ENCODE data around the gene HOOK2.

DNA sequence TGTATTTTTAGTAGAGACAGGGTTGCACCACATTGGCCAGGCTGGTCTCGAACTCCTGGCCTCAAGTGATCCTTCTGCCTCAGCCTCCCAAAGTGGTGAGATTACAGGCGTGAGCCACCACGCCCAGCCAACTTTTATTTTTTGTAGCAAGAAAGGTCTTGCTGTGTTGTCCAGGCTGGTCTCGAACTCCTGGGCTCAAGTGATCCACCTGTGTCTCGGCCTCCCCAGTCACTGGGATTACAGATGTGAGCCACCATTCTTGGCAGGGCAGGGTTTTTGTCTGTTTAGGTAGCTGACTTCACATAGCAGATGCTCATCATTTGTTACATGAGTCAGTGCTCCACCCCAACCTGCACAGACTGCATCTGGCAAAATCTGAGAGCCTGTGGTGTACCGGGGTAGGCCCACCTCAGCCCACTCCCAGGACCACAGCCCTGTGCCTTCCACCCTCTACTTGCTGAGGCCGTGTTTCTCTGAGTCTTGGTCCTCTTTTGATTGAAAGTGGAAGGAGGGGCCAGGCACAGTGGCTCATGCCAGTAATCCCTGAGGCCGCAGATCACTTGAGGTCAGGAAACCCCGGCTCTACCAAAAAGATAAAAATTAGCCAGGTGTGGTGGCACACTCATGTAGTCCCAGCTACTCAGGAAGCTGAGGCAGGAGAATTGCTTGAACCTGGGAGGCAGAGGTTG is 47.5 kb downstream of the HOOK2 start:
- TF ChIP-seq, protein P1, sequence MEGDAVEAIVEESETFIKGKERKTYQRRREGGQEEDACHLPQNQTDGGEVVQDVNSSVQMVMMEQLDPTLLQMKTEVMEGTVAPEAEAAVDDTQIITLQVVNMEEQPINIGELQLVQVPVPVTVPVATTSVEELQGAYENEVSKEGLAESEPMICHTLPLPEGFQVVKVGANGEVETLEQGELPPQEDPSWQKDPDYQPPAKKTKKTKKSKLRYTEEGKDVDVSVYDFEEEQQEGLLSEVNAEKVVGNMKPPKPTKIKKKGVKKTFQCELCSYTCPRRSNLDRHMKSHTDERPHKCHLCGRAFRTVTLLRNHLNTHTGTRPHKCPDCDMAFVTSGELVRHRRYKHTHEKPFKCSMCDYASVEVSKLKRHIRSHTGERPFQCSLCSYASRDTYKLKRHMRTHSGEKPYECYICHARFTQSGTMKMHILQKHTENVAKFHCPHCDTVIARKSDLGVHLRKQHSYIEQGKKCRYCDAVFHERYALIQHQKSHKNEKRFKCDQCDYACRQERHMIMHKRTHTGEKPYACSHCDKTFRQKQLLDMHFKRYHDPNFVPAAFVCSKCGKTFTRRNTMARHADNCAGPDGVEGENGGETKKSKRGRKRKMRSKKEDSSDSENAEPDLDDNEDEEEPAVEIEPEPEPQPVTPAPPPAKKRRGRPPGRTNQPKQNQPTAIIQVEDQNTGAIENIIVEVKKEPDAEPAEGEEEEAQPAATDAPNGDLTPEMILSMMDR (IDR thresholded peaks at IDR 0.05 in 8 of 11, conservative IDR thresholded peaks at IDR 0.05 in 3 of 11): no peak
- TF ChIP-seq POLR2A (IDR thresholded peaks at IDR 0.05): no peak
- no peak for TF ChIP-seq POLR2AphosphoS5 (IDR thresholded peaks at IDR 0.05)

Measured in spleen (tissue), 7 donors.